Neural cell (in vitro differentiated cells): ENCODE results near the gene RANBP1.

Experiments used
- CTCF ChIP-seq: fragments of 450-650 bp; IDR thresholded peaks from 2 replicates; pipeline ENCODE4 v1.5.1; 2014; ENCODE audit warnings: antibody characterized with exemption, mild to moderate bottlenecking, moderate library complexity; ENCODE audit not compliant: poor library complexity, severe bottlenecking
- EP300 ChIP-seq: fragments of 450-650 bp; conservative IDR thresholded peaks from 2 replicates; pipeline ENCODE4 v1.6.1; 2014; ENCODE audit warnings: antibody characterized with exemption, mild to moderate bottlenecking, moderate library complexity; ENCODE audit not compliant: poor library complexity, severe bottlenecking
- EZH2 ChIP-seq: fragments of 200-600, 300-800 bp; shearing (Covaris generic), sonication (generic); IDR thresholded peaks from 2 replicates; pipeline ENCODE4 v1.6.1; 2014; ENCODE audit warnings: antibody characterized with exemption, low read length, borderline replicate concordance, mild to moderate bottlenecking; ENCODE audit not compliant: insufficient read depth, poor library complexity, severe bottlenecking
- MXI1 ChIP-seq: fragments of 450-650 bp; conservative IDR thresholded peaks from 2 replicates; pipeline ENCODE4 v1.6.1; 2014; ENCODE audit warnings: antibody characterized with exemption, mild to moderate bottlenecking; ENCODE audit not compliant: poor library complexity, severe bottlenecking
- POLR2AphosphoS5 ChIP-seq: IDR thresholded peaks from 2 replicates; pipeline ENCODE4 v1.6.1; 2012
- RAD21 ChIP-seq: fragments of 450-650 bp; conservative IDR thresholded peaks from 2 replicates; pipeline ENCODE4 v1.6.1; 2014; ENCODE audit warnings: antibody characterized with exemption, mild to moderate bottlenecking, moderate library complexity
- REST ChIP-seq: IDR thresholded peaks from 2 replicates; pipeline ENCODE4 v1.6.1; 2012; ENCODE audit warnings: borderline replicate concordance

GRCh38 chr22:20176421-20177085, 60.6 kb downstream of the RANBP1 start:
- TF ChIP-seq RAD21 (no peak), POLR2AphosphoS5 (no peak), REST (no peak), CTCF (no peak), EP300 (no peak), MXI1 (no peak), EZH2 (no peak)
